ENCODE measurements around the gene NXPH2.
"Not testable (repeated sequence)": the region's sequence is repeated elsewhere in the genome, so short reads cannot be mapped to it uniquely, and the experiment has no call there.

Gene NXPH2

GRCh38 chr2:138775736-138776135 lies 4.5 kb downstream of the NXPH2 start:
- Mint-ChIP-seq H3K27ac (no peak overlapping the region), H3K4me3 (no peak overlapping the region), H3K36me3 (no peaks in the 10 kb centered on the region), H3K4me1 (peaks cover 5% of the 10 kb centered on the region), H3K9me3 (no peaks in the 10 kb centered on the region)
- ATAC-seq (no peak), DNase-seq (ENCODE audit: low spot score in 2 of 2) (no peak)

DNA sequence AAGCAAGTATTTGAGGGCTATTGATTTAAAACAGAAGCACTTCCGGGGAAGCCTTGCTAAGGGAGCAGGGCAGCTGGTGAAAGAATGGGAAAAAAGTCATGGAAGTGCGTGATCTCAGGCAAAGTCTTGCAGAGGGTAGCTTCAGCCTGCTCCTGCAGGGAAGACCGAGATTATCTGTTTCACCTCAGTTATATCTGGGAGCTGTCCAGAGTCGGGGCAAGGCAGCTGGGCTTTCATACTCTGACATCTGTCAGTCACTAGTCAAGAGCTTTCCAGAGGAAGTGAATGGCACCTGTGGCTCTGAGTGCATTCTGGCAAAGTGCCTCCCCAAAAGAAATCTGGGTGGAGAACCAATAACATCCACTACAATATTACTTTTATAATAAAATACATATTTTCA lies 8.7 kb downstream of the NXPH2 start:
- Mint-ChIP-seq H3K36me3 (no peaks in the 10 kb centered on the region), H3K4me3 (no peak overlapping the region), H3K9me3 (no peaks in the 10 kb centered on the region), H3K27ac (no peak overlapping the region), H3K4me1 (no peaks in the 10 kb centered on the region)
- ATAC-seq (no peak), DNase-seq (ENCODE audit: low spot score in 2 of 2) (no peak)

DNA sequence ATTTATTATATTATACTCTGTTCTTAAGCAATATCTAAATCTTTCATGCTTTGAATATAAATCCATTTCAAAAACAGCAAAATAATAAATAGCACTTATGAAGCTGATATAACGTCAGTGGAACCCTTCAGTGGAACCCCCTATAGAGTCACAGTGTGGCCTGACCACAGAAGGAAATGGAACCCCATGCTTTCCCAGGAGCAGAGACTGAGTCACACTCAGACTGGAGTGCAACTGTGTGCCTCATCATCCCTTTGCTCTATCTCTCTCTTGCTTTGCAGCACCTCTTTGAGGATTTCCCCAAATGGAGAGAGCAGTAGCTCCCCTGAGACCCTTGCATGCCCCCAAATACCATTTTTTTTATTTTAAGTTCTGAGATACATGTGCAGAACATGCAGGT lies 13.1 kb downstream of the NXPH2 start:
- DNase-seq (ENCODE audit: low spot score in 2 of 2): no peak
- Mint-ChIP-seq H3K4me3 (no peak overlapping the region), H3K4me1 (no peaks in the 10 kb centered on the region), H3K36me3 (no peaks in the 10 kb centered on the region), H3K9me3 (no peaks in the 10 kb centered on the region), H3K27ac (no peak overlapping the region)
- ATAC-seq: no peak

GRCh38 chr2:138766464-138766863 lies 13.7 kb downstream of the NXPH2 start:
- no peaks in the 10 kb centered on the region for H3K9me3 Mint-ChIP-seq
- no peak for ATAC-seq
- no peak for DNase-seq (ENCODE audit: low spot score in 2 of 2)
- H3K4me1 Mint-ChIP-seq: no peaks in the 10 kb centered on the region
- H3K4me3 Mint-ChIP-seq: no peak overlapping the region
- H3K36me3 Mint-ChIP-seq: no peaks in the 10 kb centered on the region
- no peak overlapping the region for H3K27ac Mint-ChIP-seq

DNA sequence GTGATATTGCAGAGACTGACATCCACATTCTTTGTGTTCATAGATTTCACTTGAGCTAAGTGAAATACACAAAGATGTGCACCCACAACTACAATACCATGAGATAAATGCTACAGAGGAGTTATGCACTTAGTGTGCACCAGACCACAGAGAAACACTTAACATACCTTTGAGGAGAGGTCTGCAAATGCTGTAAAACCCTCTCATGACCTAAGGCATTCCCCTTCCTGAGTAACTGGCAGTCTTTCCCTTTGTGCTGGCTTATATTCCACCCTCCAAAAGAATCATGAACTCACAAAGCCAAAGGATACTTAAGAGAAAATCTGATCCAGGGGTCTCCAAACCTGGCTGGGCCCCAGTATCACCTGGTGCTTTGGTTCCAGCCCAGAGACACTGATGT lies 16.2 kb downstream of the NXPH2 start:
- no peaks in the 10 kb centered on the region for H3K9me3 Mint-ChIP-seq
- H3K36me3 Mint-ChIP-seq: no peaks in the 10 kb centered on the region
- H3K4me1 Mint-ChIP-seq: no peaks in the 10 kb centered on the region
- ATAC-seq (no peak), DNase-seq (ENCODE audit: low spot score in 2 of 2) (no peak)
- no peak overlapping the region for H3K27ac Mint-ChIP-seq
- no peak overlapping the region for H3K4me3 Mint-ChIP-seq

GRCh38 chr2:138762533-138762932 lies 17.7 kb downstream of the NXPH2 start:
- H3K9me3 Mint-ChIP-seq: no peaks in the 10 kb centered on the region
- no peak overlapping the region for H3K4me3 Mint-ChIP-seq
- H3K36me3 Mint-ChIP-seq: no peaks in the 10 kb centered on the region
- no peak for ATAC-seq
- no peak overlapping the region for H3K27ac Mint-ChIP-seq
- no peaks in the 10 kb centered on the region for H3K4me1 Mint-ChIP-seq
- DNase-seq (ENCODE audit: low spot score in 2 of 2): no peak

DNA sequence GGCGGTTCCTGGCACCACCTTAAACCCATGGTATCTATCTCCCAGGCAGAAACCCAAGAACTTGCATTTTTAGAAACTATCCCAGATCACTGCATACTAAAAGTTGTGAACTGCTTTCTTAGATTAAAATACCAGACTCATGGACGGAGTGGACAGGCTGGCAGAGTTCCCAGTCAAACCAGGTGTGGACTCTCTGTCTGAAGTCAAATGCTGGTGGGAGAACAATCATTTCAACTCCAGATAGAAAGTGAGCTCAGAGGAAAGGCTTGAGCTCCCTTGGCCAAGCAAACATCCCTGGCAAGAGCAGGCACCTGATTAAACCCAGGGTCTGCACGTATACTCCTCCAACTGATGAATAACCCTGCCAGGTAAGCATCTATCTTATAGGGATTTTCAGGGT lies 19.5 kb downstream of the NXPH2 start:
- Mint-ChIP-seq H3K27ac (no peak overlapping the region), H3K4me3 (no peak overlapping the region), H3K9me3 (no peaks in the 10 kb centered on the region), H3K4me1 (no peaks in the 10 kb centered on the region), H3K36me3 (no peaks in the 10 kb centered on the region)
- DNase-seq (ENCODE audit: low spot score in 2 of 2) (no peak), ATAC-seq (no peak)

DNA sequence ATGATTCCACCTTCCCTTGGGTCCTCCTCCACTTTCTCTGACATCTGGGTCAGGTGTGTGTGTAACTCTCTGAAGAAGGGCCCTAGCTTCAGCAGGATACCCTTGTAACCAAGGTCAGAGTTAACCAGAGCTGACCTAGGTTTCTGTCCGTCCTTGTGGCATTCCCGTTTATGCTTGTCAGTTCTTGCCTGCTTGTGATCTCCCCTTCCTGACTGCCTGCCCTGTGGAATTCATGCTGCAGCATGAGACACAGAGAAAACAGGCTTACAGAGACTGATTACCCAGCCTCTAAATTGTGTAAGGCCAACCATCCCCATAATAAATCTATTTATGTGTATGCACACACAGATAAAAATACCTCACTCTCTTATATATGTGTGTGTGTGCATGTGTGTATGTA lies 22.8 kb downstream of the NXPH2 start:
- Mint-ChIP-seq H3K36me3 (no peaks in the 10 kb centered on the region), H3K4me3 (no peak overlapping the region), H3K4me1 (no peaks in the 10 kb centered on the region), H3K27ac (no peak overlapping the region), H3K9me3 (peaks cover 5% of the 10 kb centered on the region)
- DNase-seq (ENCODE audit: low spot score in 2 of 2): no peak
- ATAC-seq: no peak

- no peak overlapping the region for H3K27ac Mint-ChIP-seq
- no peak for DNase-seq (ENCODE audit: low spot score in 2 of 2)
- no peaks in the 10 kb centered on the region for H3K36me3 Mint-ChIP-seq
- H3K4me1 Mint-ChIP-seq: no peaks in the 10 kb centered on the region
- peaks cover 5% of the 10 kb centered on the region for H3K9me3 Mint-ChIP-seq
- H3K4me3 Mint-ChIP-seq: no peak overlapping the region
- no peak for ATAC-seq
Observed at GRCh38 chr2:138752197-138752956, 27.8 kb downstream of the NXPH2 start.

- Mint-ChIP-seq H3K4me3 (no peak overlapping the region), H3K27ac (no peak overlapping the region), H3K9me3 (no peaks in the 10 kb centered on the region), H3K4me1 (no peaks in the 10 kb centered on the region), H3K36me3 (no peaks in the 10 kb centered on the region)
- DNase-seq (ENCODE audit: low spot score in 2 of 2) (no peak), ATAC-seq (no peak)
Observed at GRCh38 chr2:138744713-138745112, 35.5 kb downstream of the NXPH2 start.

DNA sequence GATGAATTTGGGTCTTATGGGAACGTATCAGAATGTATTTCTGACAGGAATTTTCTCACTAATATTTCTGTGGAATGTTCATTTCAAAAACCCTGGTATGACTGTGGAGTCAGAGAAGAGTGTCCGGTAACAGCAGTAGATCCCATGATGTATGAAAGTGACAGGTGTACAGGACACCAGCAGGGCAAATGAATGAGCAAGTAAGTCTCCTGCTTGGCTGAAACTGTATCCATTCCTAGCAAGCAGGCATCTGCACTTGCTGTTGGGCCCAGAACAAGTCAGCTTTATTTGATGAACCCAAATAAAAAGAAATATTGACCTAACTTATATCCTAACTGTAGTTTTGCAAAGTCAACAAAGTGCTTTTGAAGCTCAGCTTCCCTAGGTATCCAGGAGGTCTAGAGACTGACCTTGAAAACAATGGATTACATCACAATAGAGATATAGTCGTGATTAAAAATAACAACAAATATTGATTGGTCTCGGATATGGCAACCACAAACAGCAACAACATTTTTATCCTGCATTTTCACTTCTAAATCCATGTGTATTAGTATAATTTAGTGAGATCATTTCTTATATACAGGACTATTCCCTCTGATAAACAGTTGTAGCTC lies 37.6 kb downstream of the NXPH2 start:
- DNase-seq (ENCODE audit: low spot score in 2 of 2) (no peak), ATAC-seq (no peak)
- no peak overlapping the region for H3K27ac Mint-ChIP-seq
- H3K4me1 Mint-ChIP-seq: no peaks in the 10 kb centered on the region
- H3K4me3 Mint-ChIP-seq: no peak overlapping the region
- H3K9me3 Mint-ChIP-seq: no peaks in the 10 kb centered on the region
- no peaks in the 10 kb centered on the region for H3K36me3 Mint-ChIP-seq

DNA sequence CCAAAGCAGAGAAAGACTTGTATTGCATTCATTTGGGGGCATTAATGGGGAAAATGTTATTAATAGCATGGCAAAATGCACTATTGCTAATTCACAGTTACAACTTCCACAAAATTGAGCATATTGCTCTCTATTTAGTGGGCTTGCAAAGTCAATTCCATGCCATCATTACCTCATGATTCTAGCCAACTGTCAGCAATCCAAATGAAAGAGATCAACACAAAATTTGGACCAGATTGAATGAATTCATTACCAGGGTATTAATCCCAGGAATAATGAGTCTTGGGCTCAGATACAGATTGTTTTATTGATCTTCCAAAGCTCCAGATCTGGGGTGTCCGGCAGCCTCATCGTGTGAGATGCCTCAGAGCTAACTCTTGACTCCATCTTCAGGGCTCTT lies 38.3 kb downstream of the NXPH2 start:
- Mint-ChIP-seq H3K9me3 (peaks cover 4% of the 10 kb centered on the region), H3K36me3 (no peaks in the 10 kb centered on the region), H3K4me3 (no peak overlapping the region), H3K4me1 (no peaks in the 10 kb centered on the region), H3K27ac (no peak overlapping the region)
- DNase-seq (ENCODE audit: low spot score in 2 of 2) (no peak), ATAC-seq (no peak)

GRCh38 chr2:138737009-138737554 lies 43.1 kb downstream of the NXPH2 start:
- not testable (repeated sequence) for H3K4me1 Mint-ChIP-seq; DNase-seq (ENCODE audit: low spot score in 2 of 2); ATAC-seq; H3K27ac Mint-ChIP-seq; H3K36me3 Mint-ChIP-seq; H3K4me3 Mint-ChIP-seq
- peaks cover 17% of the 10 kb centered on the region for H3K9me3 Mint-ChIP-seq

GRCh38 chr2:138732651-138733050 lies 47.5 kb downstream of the NXPH2 start:
- Mint-ChIP-seq H3K27ac (no peak overlapping the region), H3K36me3 (no peaks in the 10 kb centered on the region), H3K4me1 (no peaks in the 10 kb centered on the region), H3K4me3 (no peak overlapping the region), H3K9me3 (peaks cover 21% of the 10 kb centered on the region)
- no peak for ATAC-seq
- no peak for DNase-seq (ENCODE audit: low spot score in 2 of 2)

- H3K4me1 Mint-ChIP-seq: no peaks in the 10 kb centered on the region
- peaks cover 14% of the 10 kb centered on the region for H3K9me3 Mint-ChIP-seq
- ATAC-seq (no peak), DNase-seq (ENCODE audit: low spot score in 2 of 2) (no peak)
- H3K4me3 Mint-ChIP-seq: no peak overlapping the region
- no peak overlapping the region for H3K27ac Mint-ChIP-seq
- no peaks in the 10 kb centered on the region for H3K36me3 Mint-ChIP-seq
Observed at GRCh38 chr2:138730497-138731030, 49.6 kb downstream of the NXPH2 start.

GRCh38 chr2:138727956-138728355 lies 52.2 kb downstream of the NXPH2 start:
- no peak for DNase-seq (ENCODE audit: low spot score in 2 of 2)
- H3K9me3 Mint-ChIP-seq: peaks cover 4% of the 10 kb centered on the region
- no peaks in the 10 kb centered on the region for H3K36me3 Mint-ChIP-seq
- H3K27ac Mint-ChIP-seq: no peak overlapping the region
- no peak for ATAC-seq
- H3K4me1 Mint-ChIP-seq: no peaks in the 10 kb centered on the region
- no peak overlapping the region for H3K4me3 Mint-ChIP-seq
